ENCODE results near the gene PXMP4. TPM values are rescaled to one million over a fixed set of nuclear protein-coding genes. Genes with fewer than 3 reads are reported as not detected.

Gene PXMP4
- total RNA-seq, 2 donors from 2014 or later = 12.8 to 16.9 TPM

DNA sequence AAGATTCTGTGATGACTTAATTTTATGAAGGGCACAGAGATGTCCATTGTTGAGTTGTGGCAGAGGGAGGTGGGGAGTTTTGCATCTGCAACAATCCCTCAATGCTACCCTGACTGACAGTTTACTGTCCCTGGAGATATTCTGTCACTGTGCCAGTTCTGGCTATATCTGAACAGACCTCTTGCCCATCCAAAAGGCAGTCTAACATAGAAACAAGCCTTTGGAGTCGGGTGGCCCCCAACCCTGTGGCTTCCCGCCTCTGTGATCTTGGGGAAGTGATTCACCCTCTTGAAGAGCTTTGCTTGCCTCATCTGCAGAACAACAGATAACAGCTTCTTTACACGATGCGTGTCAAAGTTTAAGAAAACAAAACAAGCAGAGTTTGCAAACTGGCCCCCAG lies 30.1 kb downstream of the PXMP4 start:
- peak overlapping the region; percentile 88 for H3K27ac Mint-ChIP-seq
- ATAC-seq (replicated peaks in 1 of 2) (peak; percentile 32 to 42), DNase-seq (peak; percentile 68 to 82)
- no peaks in the 10 kb centered on the region for H3K9me3 Mint-ChIP-seq
- H3K4me1 Mint-ChIP-seq (ENCODE audit: low read depth) = peaks cover 55% of the 10 kb centered on the region
- H3K27me3 Mint-ChIP-seq (ENCODE audit: low read depth) = no peaks in the 10 kb centered on the region
- peak overlapping the region; percentile 78 to 83 for H3K4me3 Mint-ChIP-seq
- H3K36me3 Mint-ChIP-seq (ENCODE audit: insufficient read depth in 2 of 2) = peaks cover 3 to 4% of the 10 kb centered on the region in 2 donors

- no peaks in the 10 kb centered on the region for H3K9me3 Mint-ChIP-seq
- no peak for DNase-seq
- ATAC-seq (replicated peaks in 1 of 2) = no peak
- peaks cover 60% of the 10 kb centered on the region for H3K4me1 Mint-ChIP-seq (ENCODE audit: low read depth)
- H3K36me3 Mint-ChIP-seq (ENCODE audit: insufficient read depth in 2 of 2) = peaks cover 4 to 7% of the 10 kb centered on the region in 2 donors
- peak overlapping the region; percentile 88 for H3K27ac Mint-ChIP-seq
- no peaks in the 10 kb centered on the region for H3K27me3 Mint-ChIP-seq (ENCODE audit: low read depth)
- H3K4me3 Mint-ChIP-seq = peak overlapping the region; percentile 78 to 83
Observed at GRCh38 chr20:33689493-33689892, 30.6 kb downstream of the PXMP4 start.

- ATAC-seq (replicated peaks in 1 of 2) = no peak
- no peaks in the 10 kb centered on the region for H3K9me3 Mint-ChIP-seq
- H3K4me3 Mint-ChIP-seq = peak overlapping the region; percentile 68 to 83
- peaks cover 4 to 7% of the 10 kb centered on the region in 2 donors for H3K36me3 Mint-ChIP-seq (ENCODE audit: insufficient read depth in 2 of 2)
- peaks cover 65% of the 10 kb centered on the region for H3K4me1 Mint-ChIP-seq (ENCODE audit: low read depth)
- no peak overlapping the region for H3K27ac Mint-ChIP-seq
- H3K27me3 Mint-ChIP-seq (ENCODE audit: low read depth) = no peaks in the 10 kb centered on the region
- DNase-seq = no peak
Observed at GRCh38 chr20:33688938-33689424, 31.1 kb downstream of the PXMP4 start.

GRCh38 chr20:33687993-33688937 lies 31.8 kb downstream of the PXMP4 start:
- H3K36me3 Mint-ChIP-seq (ENCODE audit: insufficient read depth in 2 of 2) = peaks cover 4 to 7% of the 10 kb centered on the region in 2 donors
- H3K9me3 Mint-ChIP-seq = no peaks in the 10 kb centered on the region
- no peaks in the 10 kb centered on the region for H3K27me3 Mint-ChIP-seq (ENCODE audit: low read depth)
- H3K4me1 Mint-ChIP-seq (ENCODE audit: low read depth) = peaks cover 69% of the 10 kb centered on the region
- H3K27ac Mint-ChIP-seq = peak overlapping the region; percentile 52
- DNase-seq (no peak), ATAC-seq (replicated peaks in 1 of 2) (no peak)
- peak overlapping the region; percentile 68 to 83 for H3K4me3 Mint-ChIP-seq

GRCh38 chr20:33687370-33687915 lies 32.7 kb downstream of the PXMP4 start:
- Mint-ChIP-seq H3K27ac (no peak overlapping the region), H3K4me3 (peak overlapping the region in 1 of 2 donors; percentile 74), H3K4me1 (ENCODE audit: low read depth) (peaks cover 77% of the 10 kb centered on the region), H3K9me3 (no peaks in the 10 kb centered on the region), H3K27me3 (ENCODE audit: low read depth) (no peaks in the 10 kb centered on the region), H3K36me3 (ENCODE audit: insufficient read depth in 2 of 2) (peaks cover 4 to 7% of the 10 kb centered on the region in 2 donors)
- DNase-seq = no peak
- ATAC-seq (replicated peaks in 1 of 2) = no peak

DNA sequence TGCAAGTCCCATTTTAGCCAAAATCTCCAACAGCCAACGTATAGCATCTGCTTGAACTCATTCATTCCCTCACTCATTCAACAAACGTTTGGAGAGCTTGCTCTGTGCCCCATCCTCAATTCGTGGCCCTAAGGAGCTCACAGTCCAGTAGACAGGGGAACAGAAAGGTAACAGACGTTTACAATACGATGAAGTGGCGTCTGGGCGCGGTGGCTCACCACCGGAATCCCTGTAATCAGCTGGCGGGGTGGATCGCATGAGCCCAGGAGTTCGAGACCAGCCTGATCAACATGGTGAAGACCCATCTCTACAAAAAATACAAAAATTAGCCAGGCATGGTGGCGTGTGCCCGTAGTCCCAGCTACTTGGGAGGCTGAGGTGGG lies 33.1 kb downstream of the PXMP4 start:
- Mint-ChIP-seq H3K36me3 (ENCODE audit: insufficient read depth in 2 of 2) (peaks cover 4 to 7% of the 10 kb centered on the region in 2 donors), H3K27ac (peak overlapping the region; percentile 34), H3K4me1 (ENCODE audit: low read depth) (peaks cover 81% of the 10 kb centered on the region), H3K9me3 (no peaks in the 10 kb centered on the region), H3K4me3 (peak overlapping the region; percentile 69 to 74), H3K27me3 (ENCODE audit: low read depth) (no peaks in the 10 kb centered on the region)
- ATAC-seq (replicated peaks in 1 of 2) (no peak), DNase-seq (no peak)

DNA sequence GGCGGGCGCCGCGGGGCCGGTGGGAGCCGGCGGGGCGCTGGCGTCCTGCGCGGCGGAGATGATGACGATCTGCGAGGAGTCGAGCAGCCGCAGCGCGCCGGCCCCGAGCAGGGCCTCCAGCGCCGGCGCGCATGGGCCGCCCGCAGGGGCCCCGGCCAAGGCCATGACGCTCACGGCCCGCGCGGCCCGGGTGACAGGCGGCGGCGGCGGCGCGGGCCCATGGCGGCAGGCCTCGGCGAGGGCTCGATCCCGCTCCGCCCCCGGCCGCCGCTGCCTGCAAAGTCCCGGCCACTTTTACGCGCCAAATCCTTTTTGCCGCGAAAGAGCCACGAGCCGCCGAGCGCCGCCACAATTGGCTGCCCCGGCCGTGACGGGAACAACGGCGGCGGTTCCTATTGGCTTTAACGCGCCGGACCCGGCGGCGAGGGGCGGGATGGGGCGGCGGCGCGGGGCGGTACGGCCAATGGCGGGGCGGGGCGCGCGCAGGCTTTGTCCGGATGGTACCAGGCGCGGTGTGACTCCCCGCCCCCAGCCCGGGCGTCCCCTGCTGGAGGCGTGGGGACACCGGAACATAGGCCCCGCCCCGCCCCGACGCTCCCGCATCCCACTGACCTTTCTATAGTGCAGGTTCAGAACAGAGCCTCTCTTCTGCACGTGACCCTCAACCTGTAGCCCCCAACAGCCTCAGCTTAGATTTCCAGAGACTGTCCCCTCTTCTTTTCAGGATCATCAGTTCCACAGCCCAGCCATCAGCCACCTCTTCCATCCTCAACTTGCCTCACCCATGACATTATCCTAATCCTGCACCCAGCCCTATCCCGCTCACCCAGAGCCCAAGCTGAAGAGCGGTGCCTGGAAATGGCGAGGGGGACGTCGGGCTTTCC lies 33.8 kb downstream of the PXMP4 start, which contains the start of gene E2F1:
E2F1 (minus strand) TSS at position 286 of the 884 bp plus-strand sequence; CDS start at position 165, 121 bp downstream.
- H3K4me1 Mint-ChIP-seq (ENCODE audit: low read depth) = peaks cover 84% of the 10 kb centered on the region
- no peaks in the 10 kb centered on the region for H3K27me3 Mint-ChIP-seq (ENCODE audit: low read depth)
- H3K27ac Mint-ChIP-seq = peak within 1 kb of the TSS; percentile 77
- H3K9me3 Mint-ChIP-seq = no peaks in the 10 kb centered on the region
- peaks cover 4 to 11% of the 10 kb centered on the region in 2 donors for H3K36me3 Mint-ChIP-seq (ENCODE audit: insufficient read depth in 2 of 2)
- H3K4me3 Mint-ChIP-seq = peak within 1 kb of the TSS; percentile 91 to 93
- ATAC-seq (replicated peaks in 1 of 2) = peak; percentile 85 to 86
- peak; percentile 97 to 99 for DNase-seq

- peak overlapping the region; percentile 91 to 93 for H3K4me3 Mint-ChIP-seq
- peaks cover 4 to 11% of the 10 kb centered on the region in 2 donors for H3K36me3 Mint-ChIP-seq (ENCODE audit: insufficient read depth in 2 of 2)
- DNase-seq (peak; percentile 72 to 78), ATAC-seq (replicated peaks in 1 of 2) (peak; percentile 60)
- no peaks in the 10 kb centered on the region for H3K9me3 Mint-ChIP-seq
- no peaks in the 10 kb centered on the region for H3K27me3 Mint-ChIP-seq (ENCODE audit: low read depth)
- H3K4me1 Mint-ChIP-seq (ENCODE audit: low read depth) = peaks cover 84% of the 10 kb centered on the region
- H3K27ac Mint-ChIP-seq = peak overlapping the region; percentile 77
Observed at GRCh38 chr20:33685328-33686099, 34.6 kb downstream of the PXMP4 start.

DNA sequence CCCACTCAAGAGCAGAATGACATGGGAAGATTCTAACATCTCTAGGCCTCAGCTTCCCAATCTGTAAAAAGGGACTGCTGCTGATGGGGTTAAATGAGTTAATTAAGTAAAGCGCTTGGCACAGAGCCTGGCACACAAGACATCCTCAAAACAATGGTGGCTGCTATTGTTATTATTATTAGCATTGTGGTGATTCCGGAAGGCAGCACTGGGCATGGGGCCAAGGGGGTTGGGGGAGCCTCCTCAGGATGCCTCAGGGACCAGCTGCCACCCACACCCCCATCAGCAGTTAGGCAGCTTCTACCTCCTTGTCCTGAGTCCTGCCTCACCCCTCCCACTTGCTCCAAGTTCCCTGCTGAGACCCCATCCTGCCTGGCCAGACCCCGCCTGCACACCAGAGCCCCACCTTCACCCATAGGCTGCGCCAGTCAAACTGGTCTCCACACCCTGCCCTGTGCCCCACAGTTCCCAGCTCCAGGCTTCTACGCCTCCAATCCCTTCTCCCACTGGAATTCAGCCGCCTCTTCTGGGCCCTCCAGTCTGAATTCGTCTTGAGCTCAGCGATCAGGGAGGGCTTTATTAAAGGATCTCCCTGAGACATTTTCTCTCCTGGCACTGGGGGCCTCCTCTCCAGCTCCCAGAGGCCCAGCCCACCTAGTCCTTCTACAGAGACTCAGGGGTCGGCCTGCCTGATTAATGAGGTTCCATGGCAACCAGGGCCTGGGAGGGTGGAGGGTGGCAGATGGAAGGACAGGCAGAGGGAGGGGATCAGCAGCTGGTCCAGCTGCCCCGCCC lies 35.4 kb downstream of the PXMP4 start:
- no peak for DNase-seq
- peaks cover 4 to 11% of the 10 kb centered on the region in 2 donors for H3K36me3 Mint-ChIP-seq (ENCODE audit: insufficient read depth in 2 of 2)
- ATAC-seq (replicated peaks in 1 of 2) = no peak
- H3K4me1 Mint-ChIP-seq (ENCODE audit: low read depth) = peaks cover 84% of the 10 kb centered on the region
- H3K27me3 Mint-ChIP-seq (ENCODE audit: low read depth) = no peaks in the 10 kb centered on the region
- H3K27ac Mint-ChIP-seq = peak overlapping the region; percentile 66
- peak overlapping the region; percentile 91 to 93 for H3K4me3 Mint-ChIP-seq
- no peaks in the 10 kb centered on the region for H3K9me3 Mint-ChIP-seq

GRCh38 chr20:33681728-33682353 lies 38.3 kb downstream of the PXMP4 start:
- Mint-ChIP-seq H3K9me3 (no peaks in the 10 kb centered on the region), H3K36me3 (ENCODE audit: insufficient read depth in 2 of 2) (peaks cover 8 to 24% of the 10 kb centered on the region in 2 donors), H3K27ac (no peak overlapping the region), H3K27me3 (ENCODE audit: low read depth) (no peaks in the 10 kb centered on the region), H3K4me3 (peak overlapping the region; percentile 31 to 54), H3K4me1 (ENCODE audit: low read depth) (peaks cover 72% of the 10 kb centered on the region)
- peak in 1 of 2 donors; percentile 2 for ATAC-seq (replicated peaks in 1 of 2)
- DNase-seq = no peak

DNA sequence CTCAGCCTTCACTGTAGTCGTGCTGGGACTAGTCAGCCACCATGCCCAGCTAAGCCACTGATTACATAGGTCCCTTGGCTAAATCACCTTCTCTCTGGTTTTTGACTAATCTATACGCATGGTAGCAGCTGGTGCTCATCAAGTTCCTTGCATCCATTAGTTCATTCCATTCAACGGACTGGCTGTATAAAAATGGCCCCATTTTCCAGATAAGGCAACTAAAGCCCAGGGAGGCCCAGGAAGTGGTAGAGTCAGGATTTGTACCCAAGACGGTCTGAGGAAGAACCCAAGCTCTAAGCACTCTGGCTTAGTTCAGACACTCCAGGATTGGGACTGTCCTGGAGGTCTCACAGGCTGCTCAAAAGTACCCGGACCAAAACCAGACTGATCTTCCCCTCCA lies 38.8 kb downstream of the PXMP4 start:
- Mint-ChIP-seq H3K27me3 (ENCODE audit: low read depth) (no peaks in the 10 kb centered on the region), H3K9me3 (no peaks in the 10 kb centered on the region), H3K36me3 (ENCODE audit: insufficient read depth in 2 of 2) (peaks cover 8 to 24% of the 10 kb centered on the region in 2 donors), H3K4me1 (ENCODE audit: low read depth) (peaks cover 68% of the 10 kb centered on the region), H3K4me3 (peak overlapping the region; percentile 31 to 54), H3K27ac (no peak overlapping the region)
- DNase-seq (no peak), ATAC-seq (replicated peaks in 1 of 2) (no peak)
